A673 (cell line): Measurements from ENCODE around the gene C6. TPM values are rescaled to one million over a fixed set of nuclear protein-coding genes. Genes with fewer than 3 reads are reported as not detected.

Experiments used
- BruUV-seq: library from RNA; stranded (reverse); fragments of 400-500 nt; replicated peaks from 2 replicates; lab custom pipeline; 2021; lab: Mats Ljungman, UMichigan
- CTCF ChIA-PET: fragments of 300-600 bp; sonication (Branson Sonifier 250); formaldehyde crosslinking; loops from one replicate; lab custom pipeline; 2022; ENCODE audit warnings: antibody characterized with exemption; lab: Charles Lee
- POLR2A ChIA-PET: fragments of 300-600 bp; sonication (Branson Sonifier 250); formaldehyde crosslinking; loops from one replicate; lab custom pipeline; 2022; ENCODE audit warnings: antibody characterized with exemption; ENCODE audit not compliant: low non-redundant PET; lab: Charles Lee
- DNase-seq: peaks from one replicate; pipeline ENCODE4 v3.0.0-alpha.2; 2015; ENCODE audit warnings: low spot score
- H3K27ac ChIP-seq: fragments of 200-600 bp; sonication (generic); 2 replicates; pipeline ENCODE4 v1.5.1; 2016; ENCODE audit warnings: mixed run types, low read depth, mild to moderate bottlenecking, mixed read lengths, antibody characterized with exemption, low read length; ENCODE audit not compliant: poor library complexity, severe bottlenecking
- H3K27me3 ChIP-seq: fragments of 200-600 bp; sonication (generic); replicated peaks from 2 replicates; pipeline ENCODE4 v1.6.1; 2017; ENCODE audit warnings: mixed run types, low read depth, mild to moderate bottlenecking, mixed read lengths, antibody characterized with exemption, low read length; ENCODE audit not compliant: insufficient read depth, poor library complexity
- H3K36me3 ChIP-seq: fragments of 200-600 bp; sonication (generic); 2 replicates; pipeline ENCODE4 v1.6.1; 2016; ENCODE audit warnings: mixed run types, mild to moderate bottlenecking, mixed read lengths, antibody characterized with exemption, low read length; ENCODE audit not compliant: insufficient read depth, poor library complexity, severe bottlenecking
- H3K4me1 ChIP-seq: fragments of 200-600 bp; sonication (generic); 2 replicates; pipeline ENCODE4 v1.6.1; 2017; ENCODE audit warnings: mixed run types, mild to moderate bottlenecking, mixed read lengths, antibody characterized with exemption, low read length; ENCODE audit not compliant: insufficient read depth, poor library complexity, severe bottlenecking
- H3K4me3 ChIP-seq: fragments of 200-600 bp; sonication (generic); 2 replicates; pipeline ENCODE4 v1.5.1; 2016; ENCODE audit warnings: low read depth, mixed run types, mild to moderate bottlenecking, mixed read lengths, low read length; ENCODE audit not compliant: poor library complexity, severe bottlenecking
- H3K9me3 ChIP-seq: fragments of 200-600 bp; sonication (generic); 2 replicates; pipeline ENCODE4 v1.6.1; 2016; ENCODE audit warnings: mixed run types, low read depth, mild to moderate bottlenecking, mixed read lengths, antibody characterized with exemption, low read length; ENCODE audit not compliant: poor library complexity, severe bottlenecking
- CTCF ChIP-seq: fragments of 300-800, 200-600 bp; sonication (generic); conservative IDR thresholded peaks from 2 replicates; pipeline ENCODE4 v1.5.1; 2017; ENCODE audit warnings: low read depth, mild to moderate bottlenecking, antibody characterized with exemption, low read length, moderate library complexity, mixed read lengths
- EZH2 ChIP-seq: fragments of 200-600 bp; sonication (generic); IDR thresholded peaks from 2 replicates; pipeline ENCODE4 v1.6.1; 2017; ENCODE audit warnings: borderline replicate concordance, low read depth, mild to moderate bottlenecking, mixed read lengths, antibody characterized with exemption, low read length; ENCODE audit not compliant: poor library complexity, severe bottlenecking
- intact Hi-C: fragments of 100-400 bp; cut with micrococcal nuclease; formaldehyde crosslinking; loops from one replicate; pipeline ENCODE4 v1.10.0; 2022; ENCODE audit not compliant: unreplicated experiment
- total RNA-seq: library from RNA; stranded (reverse); gene quantifications from 2 replicates; pipeline ENCODE4 v1.2.3, GENCODE V29; 2021

Gene C6
- total RNA-seq, 1 experiment from 2014 or later: 6.1 TPM

- Histone ChIP-seq H3K27ac (no peak overlapping the region), H3K27me3 (no peaks in the 10 kb centered on the region), H3K4me1 (no peaks in the 10 kb centered on the region), H3K36me3 (no peaks in the 10 kb centered on the region), H3K4me3 (no peak overlapping the region), H3K9me3 (no peaks in the 10 kb centered on the region)
- CTCF ChIA-PET: no interaction called here
- DNase-seq: no peak
- no TSS peak for BruUV-seq
- POLR2A ChIA-PET: no interaction called here
- TF ChIP-seq EZH2: no peak
- no peak for TF ChIP-seq CTCF
- intact Hi-C loops: no loop called here
Observed at GRCh38 chr5:41252036-41252435, 38.7 kb upstream of the C6 start.

DNA sequence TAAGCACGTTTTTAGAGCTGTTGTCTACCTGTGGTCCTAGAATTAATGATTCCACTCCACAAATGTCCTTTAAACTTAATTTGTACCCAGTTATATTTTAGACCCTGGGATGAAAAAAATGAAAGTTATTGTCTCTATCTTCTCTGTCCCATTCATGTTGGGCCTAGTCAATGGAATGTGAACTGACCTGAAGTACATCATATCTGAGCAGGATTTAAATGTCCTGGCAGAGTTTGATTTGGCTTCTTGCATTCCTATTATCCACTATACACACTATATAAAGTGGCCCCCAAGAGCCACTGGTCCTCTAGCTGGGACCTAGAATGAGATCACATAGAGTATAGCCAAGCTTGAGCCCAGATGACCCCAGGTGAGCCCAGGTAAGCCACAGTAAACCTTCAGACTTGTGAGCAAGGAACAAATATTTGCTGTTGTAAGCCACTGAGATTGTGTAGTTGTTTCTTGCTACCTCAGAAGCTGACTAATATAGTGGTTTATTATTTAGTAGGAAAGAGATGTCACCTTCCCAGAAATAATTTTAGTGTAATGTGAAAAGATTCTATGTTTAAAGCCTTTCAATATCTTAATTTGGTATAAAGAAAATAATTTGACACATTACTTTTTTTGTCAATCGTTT lies 37.1 kb upstream of the C6 start:
- Histone ChIP-seq H3K4me1 (no peaks in the 10 kb centered on the region), H3K27me3 (no peaks in the 10 kb centered on the region), H3K36me3 (no peaks in the 10 kb centered on the region), H3K9me3 (no peaks in the 10 kb centered on the region), H3K4me3 (no peak overlapping the region), H3K27ac (no peak overlapping the region)
- no peak for TF ChIP-seq CTCF
- no peak for TF ChIP-seq EZH2
- intact Hi-C loops: no loop called here
- ChIA-PET POLR2A (no interaction called here), CTCF (no interaction called here)
- no TSS peak for BruUV-seq
- DNase-seq: no peak

GRCh38 chr5:41247135-41247534 lies 33.8 kb upstream of the C6 start:
- intact Hi-C loops: no loop called here
- POLR2A ChIA-PET: no interaction called here

More at GRCh38 chr5:41247135-41247534, 33.8 kb upstream of the C6 start:
- DNase-seq: no peak
- H3K4me1 ChIP-seq: no peaks in the 10 kb centered on the region
- no peak for TF ChIP-seq CTCF
- TF ChIP-seq EZH2: no peak
- H3K9me3 ChIP-seq: no peaks in the 10 kb centered on the region
- H3K27ac ChIP-seq: no peak overlapping the region
- CTCF ChIA-PET: no interaction called here
- no TSS peak for BruUV-seq
- H3K4me3 ChIP-seq: no peak overlapping the region
- H3K36me3 ChIP-seq: no peaks in the 10 kb centered on the region
- no peaks in the 10 kb centered on the region for H3K27me3 ChIP-seq
